ENCODE results near the gene LOXL3.
A peak's percentile ranks its signal among the peaks of the same experiment; 100 is the strongest.

The LOXL3 gene
- total RNA-seq = 14.0 to 45.2 (median 30.3) reads per million in 17 experiments

DNA sequence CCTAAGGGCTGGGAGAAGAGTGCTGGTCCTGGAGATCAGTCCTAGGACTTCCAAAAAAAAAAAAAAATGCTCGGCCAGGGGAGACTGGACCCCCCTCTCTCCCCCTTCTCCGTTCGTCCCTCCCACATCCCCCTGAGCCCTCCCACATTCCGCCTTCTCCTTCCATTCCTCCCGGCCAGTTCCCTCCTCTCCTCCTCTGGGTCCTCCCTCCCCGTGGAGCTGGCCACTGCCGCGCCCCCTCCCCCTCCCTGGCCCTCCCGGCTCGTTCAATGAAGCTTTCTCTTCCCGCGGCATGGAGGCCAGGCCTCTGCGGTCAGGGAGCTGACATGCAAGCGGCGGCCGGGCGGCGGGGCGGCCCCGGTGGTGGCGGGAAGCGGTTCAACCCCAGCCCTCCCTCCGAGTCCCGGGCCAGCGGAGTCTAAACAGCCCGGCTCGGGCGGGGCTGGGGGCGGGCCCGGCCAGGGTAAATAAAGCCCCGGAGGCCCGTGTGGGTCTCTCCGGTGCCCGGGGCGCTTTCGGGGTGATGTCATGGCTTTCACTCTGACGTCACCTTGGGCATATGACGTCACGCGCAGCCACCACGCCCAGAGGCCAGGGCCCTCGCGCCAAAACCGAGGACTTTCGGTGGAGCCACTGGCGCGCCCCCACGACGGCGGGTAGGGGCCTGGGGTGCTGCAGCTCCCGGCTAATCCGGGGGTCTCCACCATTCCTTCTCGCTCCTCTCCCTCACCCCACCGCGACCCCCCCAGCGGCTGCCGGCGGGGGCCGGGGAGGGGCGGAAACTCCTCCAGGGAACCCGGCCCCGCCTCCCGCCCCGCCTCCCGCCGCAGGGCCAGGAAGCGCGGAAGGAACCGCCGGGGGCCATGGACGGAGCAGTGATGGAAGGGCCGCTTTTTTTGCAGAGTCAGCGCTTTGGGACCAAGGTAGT is at the start of gene LOXL3, which contains the start of gene DOK1:
TSS of gene LOXL3 (minus strand) at position 51 of the 928 bp plus-strand sequence. CDS start 1,308 bp downstream, outside the sequence.
TSS of gene DOK1 (plus strand) at position 829 of the 928 bp plus-strand sequence. CDS start at position 864, 35 bp downstream.
- peak; percentile 88 to 96 (median 92) for DNase-seq

DNA sequence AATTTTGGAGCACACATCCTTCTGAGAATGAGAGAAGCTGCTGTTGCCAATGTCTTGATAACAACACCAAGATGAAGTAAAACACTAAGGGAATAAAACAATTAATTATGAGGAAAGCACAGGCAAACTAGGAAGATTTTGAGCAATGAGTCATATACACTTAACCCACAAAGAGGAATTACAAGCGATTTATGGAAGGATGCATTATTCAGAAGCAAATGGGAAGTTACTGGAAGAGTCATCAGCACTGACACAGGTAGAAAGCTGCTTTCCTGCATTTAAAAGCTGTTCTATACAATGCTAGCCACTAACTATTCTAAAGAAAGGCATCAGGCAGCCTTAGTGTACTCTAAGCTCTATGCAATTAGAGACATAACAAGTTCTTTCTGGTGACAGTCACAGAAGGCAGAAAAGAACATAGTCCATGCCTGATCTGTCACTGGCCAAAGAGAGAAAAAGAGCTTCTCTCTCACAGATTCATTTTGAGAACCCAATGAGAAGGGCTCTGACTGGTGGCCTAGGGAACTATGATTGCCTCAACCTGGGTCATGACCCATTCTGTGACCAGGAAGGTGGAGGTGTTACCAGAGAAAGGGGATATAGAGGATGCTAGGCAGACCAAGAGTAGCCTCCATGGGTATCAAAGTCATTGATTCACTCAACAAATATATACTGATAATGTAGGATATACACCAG is 49.0 kb upstream of the LOXL3 start:
- DNase-seq = peak in 2 of 4 experiments; percentile 52 to 54

DNA sequence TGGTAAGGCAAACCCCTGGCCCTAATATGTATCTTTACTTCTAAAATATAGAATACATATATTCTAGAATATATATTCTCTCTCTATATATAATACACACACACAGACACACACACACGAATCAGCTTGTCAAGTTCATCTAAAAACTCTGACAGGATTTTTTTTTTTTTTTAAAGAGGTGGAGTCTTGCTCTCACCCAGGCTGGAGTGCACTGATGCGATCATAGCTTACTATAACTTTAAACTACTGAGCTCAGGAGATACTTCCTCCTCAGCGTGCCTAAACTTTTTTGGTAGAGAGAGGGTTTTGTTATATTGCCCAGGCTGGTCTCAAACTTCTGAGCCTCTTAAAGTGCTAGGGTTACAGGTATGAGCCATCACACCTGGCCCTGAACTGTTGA is 45.9 kb upstream of the LOXL3 start:
- DNase-seq = no peak

GRCh38 chr2:74597410-74597809 is 43.7 kb upstream of the LOXL3 start:
- DNase-seq = no peak

DNA sequence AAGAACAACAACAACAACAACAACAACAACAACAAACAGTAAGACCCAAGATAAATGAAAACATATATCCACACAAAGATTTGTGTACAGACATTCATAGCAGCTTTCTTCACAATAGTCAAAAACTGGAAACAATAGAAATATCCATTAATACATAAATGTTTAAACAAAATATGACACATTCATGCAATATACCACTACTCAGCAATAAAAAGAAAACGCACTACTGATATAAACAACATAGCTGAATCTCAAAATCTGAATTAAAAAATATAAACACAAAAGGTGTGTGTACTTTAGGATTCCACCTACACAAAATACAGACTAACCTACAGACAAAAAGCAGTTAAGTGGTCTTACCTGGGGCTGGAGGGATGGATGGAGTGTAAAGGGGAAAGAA is 42.8 kb upstream of the LOXL3 start:
- no peak for DNase-seq

DNA sequence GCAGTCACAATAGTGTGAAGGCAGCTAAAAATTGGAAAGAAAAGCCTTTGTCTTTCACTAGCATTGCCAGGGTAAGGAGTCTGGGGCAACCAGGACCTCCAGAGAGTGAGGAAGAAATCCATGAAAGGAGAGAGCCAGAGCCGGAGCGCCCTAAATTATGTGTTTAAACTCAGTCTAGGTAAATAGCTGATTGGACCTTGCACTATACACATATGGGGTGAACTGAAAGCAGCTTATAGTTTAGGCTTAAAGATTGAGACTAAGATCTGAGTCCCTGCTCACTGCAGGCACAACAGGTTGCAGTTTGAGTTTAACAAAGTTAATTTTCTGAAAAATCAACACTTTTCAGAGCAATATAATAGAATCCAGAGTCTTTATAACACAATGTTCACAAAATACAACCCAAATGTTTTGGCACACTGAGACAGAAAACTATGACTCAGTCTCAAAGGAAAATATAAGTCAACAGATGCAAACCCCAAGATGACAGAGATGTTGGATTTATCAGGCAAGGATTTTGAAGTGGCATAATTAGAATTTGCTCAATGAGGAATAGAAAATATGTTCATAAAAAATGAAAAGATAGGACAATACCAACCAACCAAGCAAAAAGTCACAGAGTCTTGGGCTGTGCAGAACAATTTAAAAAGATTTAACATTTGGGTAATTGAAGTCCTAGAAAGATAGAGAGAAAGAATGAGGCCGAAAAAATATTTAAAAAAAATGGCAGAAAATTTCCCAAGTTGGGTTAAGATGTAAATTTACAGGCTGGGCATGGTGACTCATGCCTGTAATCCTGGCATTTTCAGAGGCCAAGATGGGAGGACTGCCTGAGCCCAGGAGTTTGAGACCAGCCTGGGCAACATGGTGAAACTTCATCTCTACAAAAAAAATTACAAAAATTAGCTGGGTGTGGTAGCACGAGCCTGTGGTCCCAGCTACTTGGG is 40.4 kb upstream of the LOXL3 start:
- DNase-seq = no peak

- DNase-seq = no peak
These were observed 34.9 kb upstream of the LOXL3 start for GRCh38 chr2:74588664-74589063.

DNA sequence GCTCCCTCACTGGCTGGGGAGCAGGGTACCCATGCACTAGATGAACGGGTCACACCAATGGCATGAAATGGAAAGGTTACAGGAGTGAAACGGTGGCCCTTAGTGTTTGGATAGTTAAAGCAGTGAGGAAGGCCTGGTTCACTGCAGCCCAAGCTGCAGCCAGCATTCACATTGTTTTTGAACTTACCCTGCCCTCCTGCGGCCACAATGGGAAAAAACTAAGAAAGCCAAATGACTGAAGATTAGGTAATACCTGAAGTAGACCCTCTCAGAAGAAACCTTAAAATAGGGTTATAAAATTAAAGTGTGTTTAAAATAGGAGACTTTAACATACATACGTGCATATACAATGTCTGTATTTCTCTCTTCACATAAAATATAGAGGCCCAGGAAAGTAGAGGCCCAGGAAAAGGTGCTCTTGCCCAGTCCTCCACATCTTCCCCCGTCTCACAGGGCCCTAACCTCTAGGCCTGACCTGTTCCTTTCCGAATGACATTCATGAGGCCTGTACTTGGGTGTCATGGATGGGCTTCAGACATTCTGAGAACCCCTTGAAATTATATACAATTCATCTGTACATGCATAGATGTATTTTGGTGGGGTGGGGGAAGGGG is 34.0 kb upstream of the LOXL3 start:
- peak; percentile 81 to 87 (median 84) for DNase-seq

DNA sequence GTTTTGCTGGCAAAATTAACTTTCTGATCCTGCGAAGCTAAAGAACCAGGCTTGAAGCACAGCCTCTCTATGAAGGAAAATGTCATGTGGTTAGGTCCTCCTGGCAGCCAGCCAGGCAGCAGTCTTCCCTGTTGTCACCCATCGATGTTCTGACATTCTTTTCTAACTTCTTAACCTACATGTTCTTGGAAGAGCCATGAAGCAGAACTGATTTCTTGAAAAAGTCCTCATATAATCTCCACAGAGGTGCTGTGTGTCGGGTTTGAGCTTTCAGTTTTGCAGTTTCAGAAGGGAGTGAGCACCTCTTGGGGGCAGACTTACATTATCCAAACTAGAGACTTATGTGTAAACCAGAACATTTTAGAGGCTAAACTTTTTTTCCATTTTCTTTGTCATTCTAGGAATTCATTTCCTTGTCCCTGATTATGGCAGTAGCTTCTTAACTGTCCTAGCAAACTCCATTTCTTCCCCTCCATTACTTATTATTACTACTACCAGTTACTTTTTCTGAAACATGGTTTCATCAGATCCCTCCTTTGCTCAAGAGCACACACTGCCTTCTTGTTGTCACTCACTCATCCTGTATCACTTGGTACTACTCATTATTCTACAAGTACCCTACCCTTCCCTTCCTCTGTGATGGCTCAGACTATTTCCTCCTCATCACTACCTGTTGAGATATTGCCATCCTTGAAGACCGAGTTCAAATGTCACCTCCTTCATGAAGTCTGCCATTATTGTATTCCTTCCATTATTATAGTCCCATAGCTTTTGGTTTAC is 31.9 kb upstream of the LOXL3 start:
- DNase-seq = peak; percentile 40 to 79 (median 64)

DNA sequence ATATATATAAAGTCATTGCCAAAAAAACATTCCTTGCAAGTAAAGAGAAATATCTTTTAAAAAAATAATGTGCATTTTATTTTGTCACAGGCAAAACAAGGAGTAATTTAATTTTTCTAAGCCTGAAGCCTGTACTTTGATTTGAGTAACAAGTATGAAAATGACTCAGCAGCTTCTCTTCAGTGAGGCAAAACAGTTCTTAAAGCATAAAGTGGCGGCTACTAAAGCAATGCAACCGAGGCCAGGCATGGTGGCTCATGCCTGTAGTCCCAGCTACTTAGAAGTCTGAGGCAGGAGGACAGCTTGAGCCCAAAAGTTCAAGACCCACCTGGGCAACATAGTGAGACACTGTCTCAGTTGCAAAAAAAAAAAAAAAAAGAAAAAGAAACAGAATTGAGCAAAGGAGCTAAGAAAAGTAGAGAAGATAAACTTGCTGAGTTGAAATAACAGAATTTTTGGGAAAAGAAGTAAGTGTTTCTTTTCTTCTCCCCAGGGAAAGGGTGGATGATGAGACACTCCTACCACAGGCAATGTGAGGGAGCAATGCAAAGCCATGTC is 30.4 kb upstream of the LOXL3 start:
- DNase-seq = peak in 2 of 4 experiments; percentile 46 to 47

DNA sequence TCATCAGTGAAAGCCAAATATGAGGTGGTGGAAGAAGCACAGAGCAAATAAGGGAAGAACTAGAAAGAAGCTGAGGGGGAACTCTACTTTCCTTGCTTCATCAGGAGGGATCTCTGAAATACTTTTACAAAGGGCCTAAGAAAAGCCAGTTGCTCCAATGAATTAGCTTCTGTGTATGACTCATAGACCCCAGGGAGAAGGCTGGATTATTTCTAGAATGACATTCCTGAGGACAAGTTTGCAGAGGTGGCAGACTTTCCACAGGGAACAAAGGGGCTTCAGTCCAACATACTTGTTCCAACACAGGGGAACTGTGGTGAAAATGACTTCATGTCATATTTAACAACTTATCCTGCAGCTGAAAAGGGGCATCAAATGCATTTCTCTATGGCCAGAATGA is 29.8 kb upstream of the LOXL3 start:
- DNase-seq = peak in 2 of 4 experiments; percentile 39 to 47

- no peak for DNase-seq
These were observed 28.4 kb upstream of the LOXL3 start for GRCh38 chr2:74582184-74582583.

DNA sequence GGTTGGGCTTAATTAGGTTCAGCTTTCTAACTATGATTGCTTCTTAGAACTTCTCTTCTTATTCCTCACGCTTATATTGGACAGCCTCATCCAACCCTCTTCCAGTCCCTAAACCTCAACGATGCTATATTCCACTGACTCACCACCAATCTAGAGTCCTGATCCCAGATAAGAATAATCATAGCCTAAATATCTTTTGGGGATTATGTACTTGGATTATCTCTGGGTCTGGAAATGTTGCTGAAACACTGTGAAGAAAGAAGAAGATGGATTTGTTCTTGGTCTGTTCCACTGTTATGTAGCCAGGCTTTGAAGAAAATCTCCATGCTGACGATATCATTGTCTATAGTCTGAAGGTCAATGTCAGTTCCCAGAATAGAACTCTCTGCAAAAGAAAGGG is 27.7 kb upstream of the LOXL3 start:
- DNase-seq = no peak

GRCh38 chr2:74578408-74578807 is 24.7 kb upstream of the LOXL3 start:
- peak in 3 of 4 experiments; percentile 35 to 57 (median 46) for DNase-seq

- DNase-seq = peak; percentile 81 to 95 (median 90)
These were observed 23.7 kb upstream of the LOXL3 start for GRCh38 chr2:74577448-74577847.

DNA sequence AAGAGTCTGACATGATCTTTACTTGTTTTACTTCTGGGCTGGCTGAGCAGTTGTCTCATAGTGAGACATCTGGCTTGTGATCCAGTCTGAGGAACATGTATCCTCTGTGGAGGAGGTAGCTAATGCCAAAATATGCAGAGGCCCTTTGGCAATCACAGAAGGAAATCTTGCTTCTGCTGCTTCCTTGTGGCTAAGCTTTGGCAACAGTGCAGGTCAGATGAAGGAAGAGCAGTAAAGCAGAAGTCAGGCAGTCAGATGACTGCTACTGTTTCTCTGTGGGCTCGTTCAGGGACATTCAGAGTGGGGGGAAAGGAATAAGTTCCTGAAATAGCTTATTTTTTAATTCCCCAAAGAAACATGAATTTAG is 23.1 kb upstream of the LOXL3 start:
- DNase-seq = peak; percentile 87 to 98 (median 92)

DNA sequence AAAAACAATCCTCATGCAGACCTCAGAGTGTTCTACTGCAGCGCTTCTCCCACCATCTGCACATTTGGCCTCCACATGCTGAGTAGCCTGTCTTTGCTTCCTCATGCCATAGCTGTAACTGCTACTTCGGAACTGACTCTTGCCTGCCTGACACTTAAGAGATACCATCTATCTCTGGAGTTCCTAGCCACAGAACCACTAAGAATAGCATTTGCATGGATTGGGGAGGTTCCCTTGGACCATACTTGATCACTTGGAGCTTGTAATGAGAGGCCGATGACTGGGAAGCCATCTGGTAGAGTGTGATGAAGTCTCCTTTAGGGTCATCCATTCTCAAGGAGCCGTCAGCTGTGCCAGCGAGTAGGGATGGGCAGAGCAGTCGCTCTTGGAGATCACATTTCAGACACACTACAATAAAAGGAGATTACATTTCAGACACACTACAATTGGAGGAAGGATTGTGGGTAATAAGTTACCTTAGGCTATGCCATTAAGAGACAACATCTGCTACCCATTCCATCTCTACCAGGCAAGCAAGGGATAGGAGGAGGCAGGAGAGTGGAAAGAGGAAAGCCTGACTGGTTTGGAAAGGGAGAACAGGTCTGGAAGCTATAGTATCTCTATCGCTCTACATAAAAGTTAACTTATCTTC is 22.6 kb upstream of the LOXL3 start:
- DNase-seq = peak; percentile 44 to 75 (median 60)

DNA sequence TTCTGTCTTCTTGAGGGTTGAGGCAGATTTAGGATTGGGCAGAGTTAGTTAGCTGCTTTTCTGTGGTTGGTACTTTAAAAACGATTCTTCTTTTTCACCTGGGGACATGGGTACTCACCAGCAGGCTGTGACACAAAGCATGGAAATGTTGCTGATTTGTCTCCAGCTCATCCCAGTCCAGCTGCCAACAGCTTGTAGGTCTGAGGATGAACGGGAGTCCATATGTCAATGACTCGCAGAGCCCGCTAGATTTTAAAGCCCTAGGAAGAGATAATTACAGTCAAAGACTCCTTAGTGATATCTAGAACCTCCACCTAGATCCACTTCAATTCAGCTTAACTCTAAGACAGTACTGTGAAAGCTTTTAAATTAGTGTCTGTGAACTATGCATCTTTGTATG is 21.6 kb upstream of the LOXL3 start:
- DNase-seq = no peak

DNA sequence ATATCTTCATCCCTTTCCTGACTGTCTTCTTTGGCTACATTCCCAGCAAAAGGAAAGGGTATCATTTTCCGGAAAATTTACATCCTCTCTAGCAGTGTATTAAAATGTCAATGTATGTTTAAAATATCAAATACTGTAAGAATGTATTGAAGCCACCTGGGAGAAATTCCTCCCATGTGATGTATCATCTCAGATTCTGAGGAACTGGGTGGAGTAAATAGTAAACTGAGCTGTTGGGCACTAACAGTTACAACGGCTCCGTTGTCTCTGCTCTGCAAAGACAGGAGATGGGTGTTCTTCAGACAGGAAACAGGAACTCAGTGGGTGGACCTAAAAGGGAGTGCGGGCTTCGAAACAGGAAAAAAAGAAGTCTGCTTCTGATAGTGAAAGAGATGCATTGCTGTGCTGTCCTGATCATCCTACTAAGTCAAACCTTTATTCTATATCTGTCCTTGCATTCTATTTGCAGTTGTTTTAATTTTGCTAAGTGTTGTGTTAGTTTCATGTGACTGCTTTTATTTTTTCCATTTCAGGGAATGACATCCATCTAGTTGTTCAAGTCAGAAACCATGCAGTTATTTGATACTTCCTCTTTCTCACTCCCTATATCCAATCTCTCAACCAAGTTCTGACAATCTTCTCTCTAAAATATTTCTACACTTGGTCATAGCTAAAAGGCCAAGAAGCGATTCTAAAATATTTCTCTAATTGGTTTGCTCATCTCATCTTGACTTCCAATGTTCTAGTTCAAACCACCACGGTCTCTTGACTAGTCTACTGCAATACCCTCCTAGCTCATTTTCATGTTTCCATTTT is 20.2 kb upstream of the LOXL3 start:
- peak; percentile 63 to 87 (median 80) for DNase-seq
